Glutamatergic neuron (in vitro differentiated cells): Measurements from ENCODE around the gene CHKA. TPM values are rescaled to one million over a fixed set of nuclear protein-coding genes. Genes with fewer than 3 reads are reported as not detected.

Experiments
- DNase-seq: peaks from one replicate; pipeline ENCODE4 v3.0.0; 2022
- H3K27ac Mint-ChIP-seq: one replicate; pipeline ENCODE4 v1.8.0; 2020; ENCODE audit warnings: mild to moderate bottlenecking, mixed read lengths, inconsistent platforms; ENCODE audit not compliant: unreplicated experiment
- H3K27me3 Mint-ChIP-seq: one replicate; pipeline ENCODE4 v1.8.0; 2020; ENCODE audit warnings: mild to moderate bottlenecking, moderate library complexity, mixed read lengths, inconsistent platforms; ENCODE audit not compliant: unreplicated experiment
- H3K36me3 Mint-ChIP-seq: one replicate; pipeline ENCODE4 v1.8.0; 2020; ENCODE audit warnings: mild to moderate bottlenecking, mixed read lengths, inconsistent platforms; ENCODE audit not compliant: unreplicated experiment
- H3K4me1 Mint-ChIP-seq: one replicate; pipeline ENCODE4 v1.8.0; 2020; ENCODE audit warnings: mild to moderate bottlenecking, low read depth, mixed read lengths, inconsistent platforms; ENCODE audit not compliant: unreplicated experiment
- H3K4me3 Mint-ChIP-seq: one replicate; pipeline ENCODE4 v1.8.0; 2020; ENCODE audit warnings: mild to moderate bottlenecking, mixed read lengths, inconsistent platforms; ENCODE audit not compliant: unreplicated experiment
- H3K9me3 Mint-ChIP-seq: one replicate; pipeline ENCODE4 v1.8.0; 2020; ENCODE audit warnings: mild to moderate bottlenecking, moderate library complexity, mixed read lengths, inconsistent platforms; ENCODE audit not compliant: unreplicated experiment
- CTCF ChIP-seq: fragments of 200-600 bp; sonication (generic); IDR thresholded peaks from one replicate; pipeline ENCODE4 v1.5.0; 2021; ENCODE audit not compliant: partially characterized antibody, unreplicated experiment
- total RNA-seq: library from RNA; stranded (reverse); fragmentation: NEBNext Ultra II Directional; extraction: Animal tissue kit (Norgen Biotek cat#: 25700); gene quantifications from one replicate; pipeline ENCODE4 v1.2.1, GENCODE V29; 2021; ENCODE audit not compliant: unreplicated experiment

CHKA gene
- total RNA-seq, 1 donor from 2014 or later: 74.1 TPM

GRCh38 chr11:68049509-68050370, 71.4 kb downstream of the CHKA start:
- H3K4me3 Mint-ChIP-seq: no peak overlapping the region
- H3K36me3 Mint-ChIP-seq: no peaks in the 10 kb centered on the region
- peaks cover 18% of the 10 kb centered on the region for H3K4me1 Mint-ChIP-seq
- TF ChIP-seq CTCF: no peak
- H3K27me3 Mint-ChIP-seq: no peaks in the 10 kb centered on the region
- DNase-seq: no peak
- H3K27ac Mint-ChIP-seq: no peak overlapping the region
- H3K9me3 Mint-ChIP-seq: peaks cover 8% of the 10 kb centered on the region

GRCh38 chr11:68048681-68049508, 72.3 kb downstream of the CHKA start:
- Mint-ChIP-seq H3K4me1 (peaks cover 14% of the 10 kb centered on the region), H3K27me3 (no peaks in the 10 kb centered on the region), H3K36me3 (no peaks in the 10 kb centered on the region), H3K4me3 (no peak overlapping the region), H3K27ac (no peak overlapping the region), H3K9me3 (peaks cover 8% of the 10 kb centered on the region)
- TF ChIP-seq CTCF: no peak
- DNase-seq: no peak

- DNase-seq: no peak
- Mint-ChIP-seq H3K9me3 (peaks cover 8% of the 10 kb centered on the region), H3K27me3 (no peaks in the 10 kb centered on the region), H3K4me3 (no peak overlapping the region), H3K4me1 (peaks cover 1% of the 10 kb centered on the region), H3K36me3 (no peaks in the 10 kb centered on the region), H3K27ac (no peak overlapping the region)
- TF ChIP-seq CTCF: no peak
These were observed 73.5 kb downstream of the CHKA start for GRCh38 chr11:68047437-68048290.

GRCh38 chr11:68044898-68045351, 76.3 kb downstream of the CHKA start:
- TF ChIP-seq CTCF: no peak
- no peak for DNase-seq
- Mint-ChIP-seq H3K4me3 (no peak overlapping the region), H3K36me3 (no peaks in the 10 kb centered on the region), H3K4me1 (peaks cover under 1% of the 10 kb centered on the region), H3K9me3 (peaks cover 3% of the 10 kb centered on the region), H3K27ac (no peak overlapping the region), H3K27me3 (peaks cover 3% of the 10 kb centered on the region)
